ENCODE measurements around the gene MYCBPAP.

DNA sequence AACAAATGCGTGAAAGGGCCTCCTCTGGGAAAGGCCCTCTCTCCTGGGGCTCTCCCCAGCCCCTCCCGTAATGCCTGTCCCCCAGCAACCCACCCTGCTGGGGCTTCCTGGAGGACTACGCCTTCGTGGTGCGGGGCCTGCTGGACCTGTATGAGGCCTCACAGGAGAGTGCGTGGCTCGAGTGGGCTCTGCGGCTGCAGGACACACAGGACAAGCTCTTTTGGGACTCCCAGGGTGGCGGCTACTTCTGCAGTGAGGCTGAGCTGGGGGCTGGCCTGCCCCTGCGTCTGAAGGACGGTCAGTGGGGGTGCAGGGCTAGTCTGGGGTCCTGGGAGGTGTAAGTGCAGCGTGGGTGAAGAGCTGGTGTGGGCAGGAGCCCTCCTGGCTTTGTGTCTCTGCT is 43.6 kb downstream of the MYCBPAP start:
- TF ChIP-seq, protein P1, sequence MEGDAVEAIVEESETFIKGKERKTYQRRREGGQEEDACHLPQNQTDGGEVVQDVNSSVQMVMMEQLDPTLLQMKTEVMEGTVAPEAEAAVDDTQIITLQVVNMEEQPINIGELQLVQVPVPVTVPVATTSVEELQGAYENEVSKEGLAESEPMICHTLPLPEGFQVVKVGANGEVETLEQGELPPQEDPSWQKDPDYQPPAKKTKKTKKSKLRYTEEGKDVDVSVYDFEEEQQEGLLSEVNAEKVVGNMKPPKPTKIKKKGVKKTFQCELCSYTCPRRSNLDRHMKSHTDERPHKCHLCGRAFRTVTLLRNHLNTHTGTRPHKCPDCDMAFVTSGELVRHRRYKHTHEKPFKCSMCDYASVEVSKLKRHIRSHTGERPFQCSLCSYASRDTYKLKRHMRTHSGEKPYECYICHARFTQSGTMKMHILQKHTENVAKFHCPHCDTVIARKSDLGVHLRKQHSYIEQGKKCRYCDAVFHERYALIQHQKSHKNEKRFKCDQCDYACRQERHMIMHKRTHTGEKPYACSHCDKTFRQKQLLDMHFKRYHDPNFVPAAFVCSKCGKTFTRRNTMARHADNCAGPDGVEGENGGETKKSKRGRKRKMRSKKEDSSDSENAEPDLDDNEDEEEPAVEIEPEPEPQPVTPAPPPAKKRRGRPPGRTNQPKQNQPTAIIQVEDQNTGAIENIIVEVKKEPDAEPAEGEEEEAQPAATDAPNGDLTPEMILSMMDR (IDR thresholded peaks at IDR 0.05) = no peak
- TF ChIP-seq POLR2A (IDR thresholded peaks at IDR 0.05) = no peak

Measured in thyroid gland (tissue), 4 donors.